Measurements from ENCODE around the gene GNG13.
"Not testable (repeated sequence)": the region's sequence is repeated elsewhere in the genome, so short reads cannot be mapped to it uniquely, and the experiment has no call there.

Gene GNG13

DNA sequence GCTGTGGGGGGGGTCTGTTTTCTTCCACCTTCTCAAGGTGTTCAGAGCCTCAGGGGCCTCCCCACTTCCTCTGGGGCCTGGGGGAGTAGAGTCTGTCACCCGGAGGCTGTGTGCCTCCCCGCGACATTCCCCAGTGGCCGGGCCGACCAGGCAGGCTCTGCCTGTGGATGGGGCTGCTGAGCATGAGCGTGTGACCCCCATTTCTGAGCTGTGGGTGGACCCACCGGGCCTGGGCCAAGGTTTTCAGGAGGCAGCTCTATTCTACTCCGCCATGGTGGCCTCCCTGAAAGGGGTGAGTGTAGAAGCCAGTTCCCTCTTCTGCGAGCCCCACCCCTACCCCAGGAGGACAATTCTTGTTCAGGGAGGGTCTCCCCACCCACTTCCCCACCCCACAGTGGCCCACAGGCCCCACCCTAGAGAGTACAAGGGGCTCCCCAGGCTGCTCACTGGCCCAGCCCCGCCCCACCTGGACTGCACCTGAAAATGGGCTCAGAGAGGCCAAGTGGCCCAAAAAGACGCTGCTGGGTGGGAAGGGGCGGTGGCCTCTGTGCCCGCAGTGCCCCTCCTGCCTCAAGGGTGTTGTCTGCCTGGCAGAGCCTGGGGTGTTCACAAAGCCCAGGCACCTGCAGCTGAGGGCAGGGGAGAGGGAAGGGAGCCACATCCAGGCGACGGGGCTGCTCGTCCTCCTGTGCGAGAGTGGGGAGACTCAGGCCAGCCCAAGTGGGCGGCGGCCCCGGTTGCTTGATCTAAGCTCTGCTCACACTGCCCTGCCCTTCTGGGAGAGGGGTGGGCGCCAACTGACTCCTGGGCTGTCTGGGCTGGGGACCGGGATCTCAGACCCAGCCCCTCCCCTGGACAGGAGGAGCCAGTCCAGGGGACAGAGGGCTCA lies 38.7 kb downstream of the GNG13 start:
- Mint-ChIP-seq H3K27me3 (peaks cover 5% of the 10 kb centered on the region), H3K27ac (no peak overlapping the region), H3K4me3 (no peak overlapping the region), H3K9me3 (no peaks in the 10 kb centered on the region), H3K36me3 (ENCODE audit: low read depth) (no peaks in the 10 kb centered on the region), H3K4me1 (ENCODE audit: low read depth) (no peaks in the 10 kb centered on the region)

DNA sequence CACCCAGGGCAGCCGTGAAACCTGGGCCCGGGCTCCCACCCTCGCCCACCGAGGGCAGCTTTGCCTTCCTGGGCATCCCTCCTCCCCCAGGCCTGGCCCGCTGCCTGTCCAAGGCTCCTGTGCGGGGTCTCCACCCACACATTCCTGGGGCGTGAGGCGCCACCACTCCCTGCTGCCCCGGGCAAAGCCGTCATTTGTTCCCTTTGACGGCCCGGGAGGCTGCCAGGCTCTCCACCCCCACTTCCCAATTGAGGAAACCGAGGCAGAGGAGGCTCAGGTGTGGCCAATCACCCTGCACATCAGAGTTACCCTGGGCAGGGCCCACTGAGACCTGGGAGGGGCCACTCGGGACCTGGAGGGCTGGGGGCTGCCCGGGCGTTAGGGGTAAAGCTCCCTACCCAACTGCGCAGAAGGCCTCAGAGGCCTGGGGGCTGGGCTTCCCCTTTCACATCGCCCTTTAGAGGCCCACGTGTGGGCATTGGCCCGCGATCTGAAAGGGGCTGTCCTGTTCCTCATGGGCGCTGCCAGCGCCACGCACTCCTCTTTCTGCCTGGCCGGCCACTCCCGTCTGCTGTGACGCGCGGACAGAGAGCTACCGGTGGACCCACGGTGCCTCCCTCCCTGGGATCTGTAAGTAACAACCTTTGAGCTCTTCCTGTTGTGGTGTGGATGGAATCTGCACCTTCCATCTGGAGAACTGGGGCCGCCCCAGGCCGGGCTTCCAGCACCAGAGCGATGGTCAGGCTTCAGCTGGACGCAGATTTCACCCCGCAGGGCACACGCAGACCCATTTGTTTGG lies 39.8 kb downstream of the GNG13 start, which contains the start of gene MSLN:
Gene MSLN (plus strand): TSS at position 190 of the 799 bp plus-strand sequence. CDS start 1,947 bp downstream, outside the sequence.
- Mint-ChIP-seq H3K27ac (no peak within 1 kb of the TSS), H3K9me3 (no peaks in the 10 kb centered on the region), H3K27me3 (peaks cover 5% of the 10 kb centered on the region), H3K36me3 (ENCODE audit: low read depth) (no peaks in the 10 kb centered on the region), H3K4me3 (no peak within 1 kb of the TSS), H3K4me1 (ENCODE audit: low read depth) (no peaks in the 10 kb centered on the region)

DNA sequence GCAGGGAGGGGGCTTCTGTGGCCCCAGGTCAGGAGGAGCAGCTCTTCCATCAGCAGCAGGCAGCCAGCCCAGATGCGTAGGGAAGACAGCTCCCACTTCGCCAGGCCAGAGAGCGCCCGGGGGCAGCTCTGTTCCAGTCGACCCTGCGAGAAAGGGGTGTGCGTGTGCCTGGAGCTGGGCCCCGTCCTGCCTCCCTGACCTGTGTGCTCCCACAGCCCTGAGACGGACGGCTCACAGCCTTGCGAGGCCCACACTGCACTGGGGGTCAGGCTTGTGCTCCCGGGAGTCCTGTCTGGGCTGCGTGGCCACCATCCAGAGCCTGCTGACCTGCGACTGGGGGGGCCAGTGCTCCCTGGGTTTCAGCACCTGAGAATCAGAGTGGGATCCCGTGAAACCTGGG lies 40.5 kb downstream of the GNG13 start:
- H3K4me3 Mint-ChIP-seq = no peak overlapping the region

GRCh38 chr16:759110-759910 lies 41.2 kb downstream of the GNG13 start:
- Mint-ChIP-seq H3K4me1 (ENCODE audit: low read depth) (no peaks in the 10 kb centered on the region), H3K9me3 (no peaks in the 10 kb centered on the region), H3K27me3 (peaks cover 5% of the 10 kb centered on the region), H3K36me3 (ENCODE audit: low read depth) (no peaks in the 10 kb centered on the region), H3K4me3 (no peak overlapping the region), H3K27ac (no peak overlapping the region)

More for the DNA sequence above, 40.5 kb downstream of the GNG13 start:
- no peaks in the 10 kb centered on the region for H3K36me3 Mint-ChIP-seq (ENCODE audit: low read depth)
- H3K27me3 Mint-ChIP-seq = peaks cover 5% of the 10 kb centered on the region
- H3K9me3 Mint-ChIP-seq = no peaks in the 10 kb centered on the region
- H3K4me1 Mint-ChIP-seq (ENCODE audit: low read depth) = no peaks in the 10 kb centered on the region
- no peak overlapping the region for H3K27ac Mint-ChIP-seq

DNA sequence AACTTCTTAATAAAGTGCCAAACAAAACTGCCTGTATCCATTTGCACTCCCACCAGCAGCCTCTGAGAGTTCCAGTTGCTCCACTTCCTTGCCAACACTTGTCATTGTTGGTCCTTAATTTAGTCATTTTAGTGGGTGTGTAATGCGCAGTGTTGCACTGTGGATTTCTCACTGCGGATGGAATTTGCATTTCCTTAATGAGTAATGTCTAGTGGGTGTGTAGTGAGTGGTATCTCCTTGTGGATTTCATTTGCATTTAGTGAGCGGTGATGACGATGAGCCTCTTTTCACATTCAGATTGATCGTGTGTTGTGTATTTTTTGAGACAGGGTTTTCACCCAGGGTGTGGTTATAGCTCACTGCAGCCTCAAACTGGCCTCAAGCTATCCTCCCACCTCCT lies 44.1 kb downstream of the GNG13 start:
- Mint-ChIP-seq H3K4me3 (no peak overlapping the region), H3K4me1 (ENCODE audit: low read depth) (no peaks in the 10 kb centered on the region), H3K9me3 (no peaks in the 10 kb centered on the region), H3K27ac (no peak overlapping the region), H3K36me3 (ENCODE audit: low read depth) (no peaks in the 10 kb centered on the region), H3K27me3 (peaks cover 5% of the 10 kb centered on the region)

DNA sequence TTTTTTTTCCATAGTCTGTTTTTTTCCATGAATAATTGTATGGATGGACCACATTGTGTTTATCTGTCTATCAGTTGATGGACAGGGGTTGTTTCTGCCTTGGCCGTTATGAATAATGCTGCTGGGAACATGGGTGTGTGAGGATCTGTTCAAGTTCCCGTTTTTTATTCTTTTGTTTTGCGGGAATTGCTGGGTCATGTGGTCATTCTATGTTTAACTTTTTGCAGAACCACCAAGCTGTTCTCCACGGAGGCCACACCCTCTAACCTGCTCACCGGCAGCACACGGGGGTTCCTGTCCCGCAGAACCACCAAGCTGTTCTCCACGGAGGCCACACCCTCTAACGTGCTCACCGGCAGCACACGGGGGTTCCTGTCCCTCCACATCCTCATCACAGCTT lies 45.9 kb downstream of the GNG13 start:
- H3K4me1 Mint-ChIP-seq (ENCODE audit: low read depth) = no peaks in the 10 kb centered on the region
- peaks cover 5% of the 10 kb centered on the region for H3K27me3 Mint-ChIP-seq
- no peaks in the 10 kb centered on the region for H3K36me3 Mint-ChIP-seq (ENCODE audit: low read depth)
- H3K9me3 Mint-ChIP-seq = no peaks in the 10 kb centered on the region
- no peak overlapping the region for H3K4me3 Mint-ChIP-seq
- no peak overlapping the region for H3K27ac Mint-ChIP-seq

DNA sequence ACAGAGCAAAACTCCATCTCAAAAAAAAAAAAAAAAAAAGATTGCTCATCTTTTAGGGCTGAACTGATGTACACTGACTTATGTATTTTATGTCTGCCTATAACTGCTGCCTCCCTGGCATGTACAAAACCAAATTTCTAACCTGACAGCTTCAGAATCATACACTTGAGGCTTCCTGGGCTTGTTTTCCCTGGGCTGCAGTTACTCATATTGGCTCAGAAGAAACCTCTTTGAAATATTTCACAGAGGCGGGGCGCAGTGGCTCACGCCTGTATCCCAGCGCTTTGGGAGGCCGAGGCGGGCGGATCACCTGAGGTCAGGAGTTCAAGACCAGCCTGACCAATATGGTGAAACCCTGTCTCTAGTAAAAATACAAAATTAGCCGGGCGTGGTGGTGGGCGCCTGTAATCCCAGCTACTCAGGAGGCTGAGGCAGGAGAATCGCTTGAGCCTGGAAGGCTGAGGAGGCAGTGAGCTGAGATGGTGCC lies 46.4 kb downstream of the GNG13 start:
- H3K9me3 Mint-ChIP-seq; H3K4me3 Mint-ChIP-seq; H3K4me1 Mint-ChIP-seq (ENCODE audit: low read depth); H3K27me3 Mint-ChIP-seq; H3K27ac Mint-ChIP-seq; H3K36me3 Mint-ChIP-seq (ENCODE audit: low read depth): not testable (repeated sequence)

DNA sequence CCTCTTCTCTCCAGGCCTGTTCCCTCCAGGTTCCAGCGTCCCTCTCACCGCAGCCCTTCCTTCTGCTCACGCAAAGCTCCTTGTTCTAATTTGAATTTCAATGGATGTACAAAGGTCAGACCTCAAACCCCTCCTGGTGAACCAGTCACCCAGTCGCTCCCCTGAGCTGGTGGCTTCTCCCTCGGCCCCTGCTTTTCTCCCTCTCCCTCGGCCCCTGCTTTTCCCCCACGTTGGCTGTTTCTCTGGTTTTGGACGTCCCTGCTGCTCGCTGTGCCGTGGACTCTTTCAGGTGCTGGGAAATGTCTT lies 48.6 kb downstream of the GNG13 start:
- Mint-ChIP-seq H3K9me3 (no peaks in the 10 kb centered on the region), H3K27ac (no peak overlapping the region), H3K4me1 (ENCODE audit: low read depth) (no peaks in the 10 kb centered on the region), H3K36me3 (ENCODE audit: low read depth) (no peaks in the 10 kb centered on the region), H3K27me3 (no peaks in the 10 kb centered on the region), H3K4me3 (no peak overlapping the region)

GRCh38 chr16:751152-752006 lies 49.2 kb downstream of the GNG13 start:
- Mint-ChIP-seq H3K27ac (no peak overlapping the region), H3K4me1 (ENCODE audit: low read depth) (no peaks in the 10 kb centered on the region), H3K4me3 (no peak overlapping the region), H3K36me3 (ENCODE audit: low read depth) (no peaks in the 10 kb centered on the region), H3K27me3 (no peaks in the 10 kb centered on the region), H3K9me3 (no peaks in the 10 kb centered on the region)

GRCh38 chr16:750485-750884 lies 50.0 kb downstream of the GNG13 start:
- Mint-ChIP-seq H3K9me3 (no peaks in the 10 kb centered on the region), H3K27ac (no peak overlapping the region), H3K36me3 (ENCODE audit: low read depth) (no peaks in the 10 kb centered on the region), H3K4me1 (ENCODE audit: low read depth) (no peaks in the 10 kb centered on the region), H3K4me3 (no peak overlapping the region), H3K27me3 (no peaks in the 10 kb centered on the region)

GRCh38 chr16:749010-749409 lies 51.5 kb downstream of the GNG13 start:
- H3K27me3 Mint-ChIP-seq = no peaks in the 10 kb centered on the region
- H3K9me3 Mint-ChIP-seq = no peaks in the 10 kb centered on the region
- H3K36me3 Mint-ChIP-seq (ENCODE audit: low read depth) = no peaks in the 10 kb centered on the region
- H3K4me1 Mint-ChIP-seq (ENCODE audit: low read depth) = no peaks in the 10 kb centered on the region
- H3K27ac Mint-ChIP-seq = no peak overlapping the region
- H3K4me3 Mint-ChIP-seq = no peak overlapping the region

All from stimulated activated naive CD8-positive, alpha-beta T cell treated with anti-CD3 and anti-CD28 coated beads, Interleukin-15, Interleukin-2, amounts not matched to agents 100 ng/mL and 50 ng/mL, for 24 hours (primary cell).